Endothelial cell of hepatic sinusoid (primary cell): ENCODE data around the gene ARHGAP31.
"Not testable (repeated sequence)": the region's sequence is repeated elsewhere in the genome, so short reads cannot be mapped to it uniquely, and the experiment has no call there.

ENCODE experiments used
- in situ Hi-C: cut with HindIII; loops from 2 replicates; pipeline ENCODE4 v1.10.0; 2017; ENCODE audit warnings: low sequenced_read_pairs

ARHGAP31 gene

DNA sequence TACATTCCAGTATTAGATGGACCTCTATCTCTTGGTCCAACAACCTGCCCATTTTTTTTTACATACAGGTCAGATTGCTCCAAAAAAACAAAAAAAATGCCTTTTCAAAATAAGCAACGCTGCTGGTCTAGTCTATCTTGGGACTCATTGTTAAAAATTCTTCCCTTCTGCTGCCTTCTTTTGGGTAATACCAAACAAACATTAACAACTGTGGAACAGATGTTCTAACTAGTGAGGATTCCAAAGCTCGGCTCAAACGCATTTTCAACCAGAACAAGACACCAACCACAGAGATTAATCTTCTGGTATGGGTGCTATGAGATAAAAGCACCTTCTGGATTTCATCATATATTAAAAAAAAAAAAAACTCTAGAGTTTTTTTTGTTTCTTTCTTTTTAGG is 24.7 kb downstream of the ARHGAP31 start:
- in situ Hi-C loops = no loop called here

DNA sequence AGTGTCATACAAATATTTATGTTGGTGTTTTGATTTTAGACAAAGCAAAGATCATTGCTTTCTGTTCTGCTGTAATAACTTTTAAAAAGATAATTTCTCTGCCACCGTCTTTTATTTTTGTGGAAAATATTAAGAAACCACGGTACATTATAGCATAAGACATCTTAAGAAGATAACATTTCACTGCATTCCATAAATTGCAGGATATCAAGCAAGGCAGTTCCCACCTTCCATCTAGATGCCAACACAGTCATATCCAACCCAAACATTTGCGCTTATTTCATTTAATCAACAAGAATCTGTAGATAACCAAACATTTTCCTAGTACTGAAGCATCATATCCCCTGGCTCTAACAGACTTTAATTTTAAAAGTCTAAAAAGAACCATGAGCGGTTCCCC is 25.1 kb downstream of the ARHGAP31 start:
- in situ Hi-C loops = no loop called here

DNA sequence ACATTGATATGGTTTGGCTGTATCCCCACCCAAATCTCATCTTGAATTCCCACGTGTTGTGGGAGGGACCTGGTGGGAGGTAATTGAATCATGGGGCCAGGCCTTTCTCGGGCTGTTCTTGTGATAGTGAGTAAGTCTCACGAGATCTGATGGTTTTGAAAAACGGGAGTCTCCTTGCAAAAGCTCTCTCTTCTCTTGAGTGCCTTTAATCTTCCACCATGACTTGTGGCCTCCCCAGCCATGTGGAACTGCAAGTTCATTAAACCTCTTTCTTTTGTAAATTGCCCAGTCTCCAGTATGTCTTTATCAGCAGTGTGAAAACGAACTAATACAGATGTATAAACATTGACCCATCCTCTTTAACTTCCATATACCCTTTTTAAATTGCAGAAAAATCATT is 26.6 kb downstream of the ARHGAP31 start:
- in situ Hi-C loops = not testable (repeated sequence)

DNA sequence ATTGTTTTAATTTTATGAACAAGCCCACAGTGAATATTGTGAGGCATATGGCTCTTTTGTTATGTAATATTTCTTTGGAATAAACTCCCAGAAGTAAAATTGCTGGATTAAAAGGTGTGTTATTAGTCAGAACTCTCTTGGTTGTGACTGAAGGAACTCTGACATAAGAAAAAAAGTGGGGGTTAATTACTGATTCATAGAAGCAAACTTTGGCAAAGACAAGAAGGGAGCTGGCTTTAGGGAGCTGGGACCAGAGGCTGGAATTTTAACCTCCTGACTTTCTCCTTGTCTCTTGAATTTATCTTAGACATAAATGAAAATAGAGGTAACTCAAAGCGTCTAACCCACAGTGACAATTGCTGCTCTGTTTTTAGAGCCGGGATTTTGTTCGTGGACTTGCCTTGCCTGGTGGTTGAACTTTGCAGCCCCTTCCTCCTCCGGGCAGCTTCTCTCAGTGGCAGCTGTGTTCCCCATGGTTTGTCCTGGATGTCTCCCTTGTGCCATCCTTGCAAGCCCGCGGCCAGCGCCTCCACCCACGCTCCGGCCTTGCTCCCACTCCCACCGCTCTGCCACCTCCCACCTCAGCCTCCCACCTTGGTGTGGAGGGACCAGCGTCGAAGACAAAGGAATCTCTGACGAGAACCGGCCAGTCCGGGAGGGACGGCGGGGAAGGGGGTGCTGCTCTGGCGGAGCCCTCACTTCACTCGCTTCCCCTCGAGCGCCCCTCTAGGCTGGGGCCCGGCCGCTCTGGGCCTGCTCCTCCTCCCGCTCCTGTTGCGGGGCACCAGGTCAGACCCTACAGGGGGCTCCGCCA is 28.0 kb downstream of the ARHGAP31 start:
- in situ Hi-C loops = no loop called here

DNA sequence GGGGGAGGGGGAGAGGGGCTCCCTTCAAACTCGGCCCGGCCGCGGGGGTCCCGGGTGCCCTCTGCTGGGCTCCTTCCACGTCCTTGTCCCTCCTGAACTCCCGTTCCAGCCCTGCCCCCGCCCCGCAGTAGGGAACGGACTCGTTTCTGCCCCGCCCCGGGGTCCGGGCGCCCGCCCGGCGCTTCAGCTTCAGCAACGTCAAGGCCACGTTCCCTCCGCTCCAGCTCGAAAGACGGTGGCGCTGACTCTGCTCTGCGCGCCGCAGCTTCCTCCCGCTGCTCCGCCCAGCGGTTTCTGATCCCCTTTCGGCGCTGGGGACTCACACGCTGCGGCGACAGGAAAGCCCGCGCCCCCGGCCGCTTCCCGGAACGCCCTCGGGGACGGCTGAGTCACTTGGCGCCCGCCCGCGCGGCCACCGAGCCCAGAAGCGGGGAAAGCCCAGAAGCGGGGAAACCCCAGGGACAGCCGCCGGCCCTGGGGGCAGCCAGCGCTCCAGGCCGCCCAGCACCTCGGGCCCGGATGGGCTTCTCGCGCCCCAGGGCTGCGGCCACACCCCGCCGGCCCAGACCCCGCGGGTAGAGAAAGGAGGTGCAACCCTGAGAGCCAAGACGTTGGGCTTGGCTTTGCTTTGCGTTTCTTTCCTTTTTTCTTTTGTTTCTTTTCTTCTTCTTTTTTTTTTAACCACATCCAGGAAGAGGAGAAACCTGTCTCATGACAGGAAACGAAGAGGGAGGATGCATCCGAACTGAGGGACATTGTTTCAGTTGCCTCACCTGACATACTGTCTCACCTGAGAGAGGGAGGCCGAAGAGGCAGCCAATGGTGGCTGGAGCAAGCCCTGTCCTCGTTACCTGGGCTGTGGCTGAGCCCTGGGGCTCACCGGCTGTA is 28.9 kb downstream of the ARHGAP31 start:
- in situ Hi-C loops = no loop called here

- in situ Hi-C loops = no loop called here
These were observed 29.5 kb downstream of the ARHGAP31 start for GRCh38 chr3:119323723-119324085.

- in situ Hi-C loops = no loop called here
These were observed 30.7 kb downstream of the ARHGAP31 start for GRCh38 chr3:119324899-119325298.

DNA sequence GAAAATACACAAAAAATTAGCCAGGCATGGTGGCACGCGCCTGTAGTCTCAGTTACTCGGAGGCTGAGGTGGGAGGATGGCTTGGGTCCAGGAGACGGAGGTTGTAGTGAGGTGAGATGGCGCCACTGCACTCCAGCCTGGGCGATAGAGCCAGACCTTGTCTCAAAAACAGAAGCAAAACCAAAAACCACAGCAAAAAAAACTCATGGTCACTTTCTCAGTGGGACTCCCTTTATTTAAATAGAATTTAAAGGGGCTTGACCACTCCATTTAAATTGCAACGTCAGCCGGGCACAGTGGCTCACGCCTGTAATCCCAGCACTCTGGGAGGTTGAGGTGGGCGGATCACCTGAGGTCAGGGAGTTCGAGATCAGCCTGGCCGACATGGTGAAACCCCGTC is 32.8 kb downstream of the ARHGAP31 start:
- in situ Hi-C loops = no loop called here

DNA sequence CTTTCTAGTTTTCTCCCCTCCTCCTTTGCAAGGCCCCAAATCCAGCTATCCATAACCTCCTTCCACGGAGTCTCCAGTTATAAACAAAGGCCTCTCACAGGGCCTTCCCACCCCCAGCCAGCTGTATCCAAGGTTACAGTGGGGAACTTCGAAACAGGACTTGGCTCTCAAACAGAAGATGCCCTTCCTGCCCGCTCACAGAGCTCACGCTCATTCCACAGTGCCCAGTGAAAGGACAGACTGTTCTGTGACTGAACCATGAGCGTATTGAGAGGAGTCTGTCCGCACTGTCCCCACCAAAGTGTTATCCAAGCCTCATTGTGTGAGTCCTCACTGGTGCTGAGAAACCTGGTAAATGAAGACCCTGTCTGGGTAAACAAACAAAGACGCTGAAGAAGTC is 35.4 kb downstream of the ARHGAP31 start:
- in situ Hi-C loops = no loop called here

DNA sequence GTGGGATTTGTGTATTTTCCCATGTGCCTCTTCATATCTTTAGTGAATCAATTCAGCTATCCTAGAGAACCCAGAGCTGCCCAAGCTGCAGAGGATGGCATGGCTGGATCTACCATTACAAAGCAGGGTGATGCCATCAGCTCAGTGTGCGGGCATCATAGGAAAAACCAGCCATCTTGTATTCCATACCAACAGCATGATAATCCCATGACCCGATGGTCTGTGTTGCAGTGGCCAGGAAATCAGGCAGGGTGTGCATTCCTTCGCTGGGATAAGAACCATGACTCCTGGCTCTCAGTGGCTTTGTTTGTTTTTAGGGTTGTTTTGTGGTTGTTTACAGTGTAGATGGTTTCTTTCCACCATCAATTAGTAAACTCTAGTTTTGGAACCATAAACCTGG is 36.0 kb downstream of the ARHGAP31 start:
- in situ Hi-C loops = no loop called here

DNA sequence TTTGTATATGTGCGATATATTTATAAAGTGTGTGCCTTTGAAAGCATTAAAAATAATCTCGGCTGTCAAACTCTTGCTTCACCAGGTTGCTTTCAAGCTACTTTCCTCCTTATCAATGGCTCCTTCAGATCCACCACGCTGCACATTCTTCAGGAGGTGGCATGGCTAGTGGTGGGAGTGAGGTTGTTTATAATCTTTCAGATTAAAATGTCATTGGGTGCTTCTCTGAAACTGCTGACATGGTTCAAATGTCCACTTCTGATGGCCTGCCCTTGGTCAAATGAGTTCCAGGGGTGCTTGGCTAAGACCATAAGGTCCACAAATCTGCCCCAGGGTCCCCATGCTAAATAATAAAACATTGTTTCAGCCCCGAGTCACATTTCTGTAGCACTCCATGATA is 36.7 kb downstream of the ARHGAP31 start:
- in situ Hi-C loops = no loop called here

GRCh38 chr3:119331661-119332060 is 37.5 kb downstream of the ARHGAP31 start:
- in situ Hi-C loops = no loop called here

- in situ Hi-C loops = no loop called here
These were observed 39.8 kb downstream of the ARHGAP31 start for GRCh38 chr3:119333773-119334509.

GRCh38 chr3:119336823-119337222 is 42.6 kb downstream of the ARHGAP31 start:
- in situ Hi-C loops = no loop called here

DNA sequence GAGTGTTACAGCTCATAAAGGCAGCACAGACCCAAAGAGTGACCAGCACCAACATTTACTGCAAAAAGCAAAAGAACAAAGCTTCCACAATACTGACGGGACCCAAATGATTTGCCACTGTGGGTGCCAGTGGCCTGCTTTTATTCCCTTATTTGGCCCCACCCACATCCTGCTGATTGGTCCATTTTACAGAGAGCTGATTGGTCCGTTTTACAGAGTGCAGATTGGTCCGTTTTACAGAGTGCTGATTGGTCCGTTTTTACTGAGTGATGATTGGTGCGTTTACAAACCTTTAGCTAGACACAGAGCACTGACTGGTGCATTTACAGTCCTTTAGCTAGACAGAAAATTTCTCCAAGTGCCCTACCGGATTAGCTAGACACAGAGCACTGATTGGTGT is 43.2 kb downstream of the ARHGAP31 start:
- in situ Hi-C loops = not testable (repeated sequence)

GRCh38 chr3:119338754-119339153 is 44.6 kb downstream of the ARHGAP31 start:
- in situ Hi-C loops = no loop called here

DNA sequence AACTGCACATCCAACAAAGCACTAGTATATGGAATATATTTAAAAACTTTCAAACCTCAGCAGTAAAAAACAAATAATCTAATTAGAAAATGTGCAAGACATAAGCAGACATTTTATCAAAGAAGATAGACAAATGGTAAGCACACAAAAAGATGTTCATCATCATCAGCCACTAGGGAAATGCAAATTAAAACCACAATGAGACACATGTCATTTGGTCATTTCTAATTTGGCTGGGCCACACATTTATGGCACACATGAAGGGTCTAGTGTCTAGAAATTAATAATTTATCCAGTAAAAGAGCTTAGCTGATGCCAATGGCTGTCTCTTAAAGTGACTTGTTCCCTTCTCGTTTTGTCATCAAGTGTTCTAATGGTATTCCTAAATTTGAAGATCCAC is 45.8 kb downstream of the ARHGAP31 start:
- in situ Hi-C loops = no loop called here

GRCh38 chr3:119340446-119340845 is 46.3 kb downstream of the ARHGAP31 start:
- in situ Hi-C loops = no loop called here

DNA sequence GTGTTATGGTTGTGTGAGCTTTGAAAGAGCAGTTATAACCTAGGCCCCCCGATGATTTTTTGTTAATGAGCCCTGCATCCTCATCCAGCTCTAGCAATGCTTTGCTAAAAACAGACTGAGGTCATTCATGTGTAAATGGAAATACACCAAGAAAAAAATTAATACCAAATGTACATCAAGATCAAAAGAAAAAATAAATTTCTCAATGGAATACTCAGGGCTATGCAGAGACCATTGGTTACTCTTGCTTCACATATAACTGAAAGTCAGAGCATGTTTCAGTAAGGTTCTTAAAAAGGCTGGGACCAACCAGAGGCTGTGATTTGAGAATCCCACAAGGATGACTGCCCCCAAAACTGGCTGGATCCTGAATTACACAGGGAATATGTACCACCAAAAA is 48.0 kb downstream of the ARHGAP31 start:
- in situ Hi-C loops = no loop called here

- in situ Hi-C loops = no loop called here
These were observed 49.5 kb downstream of the ARHGAP31 start for GRCh38 chr3:119343719-119344118.

- in situ Hi-C loops = no loop called here
These were observed 51.9 kb downstream of the ARHGAP31 start for GRCh38 chr3:119346076-119346496.
